EH (cell line): ENCODE data around the gene MAD2L1.

Source experiments
- DNase-seq: peaks from one replicate; pipeline ENCODE4 v3.0.0-alpha.2; 2015; ENCODE audit warnings: low read depth

Gene MAD2L1

GRCh38 chr4:120057416-120057815 is 9.2 kb downstream of the MAD2L1 start:
- DNase-seq = no peak

- peak; percentile 56 for DNase-seq
Observed at GRCh38 chr4:120056246-120056645, 10.4 kb downstream of the MAD2L1 start.

DNA sequence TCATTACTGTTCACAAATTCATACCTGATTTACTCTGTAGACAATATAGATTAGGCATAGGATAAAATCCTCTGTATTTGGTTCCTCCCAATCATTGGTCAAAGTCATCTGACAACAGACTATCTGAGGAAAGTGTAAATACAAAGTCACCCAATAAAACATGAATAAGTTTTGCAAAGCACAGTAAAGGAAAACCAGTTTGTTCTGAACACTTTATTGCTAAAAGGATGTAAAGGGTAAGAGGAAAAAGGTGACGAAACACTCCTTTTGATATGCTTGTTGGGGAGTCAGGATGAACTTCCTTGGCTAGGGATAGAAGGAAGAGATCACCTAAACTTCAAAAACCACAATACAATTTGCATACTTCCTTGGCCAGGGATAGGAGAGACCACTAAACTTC is 10.9 kb downstream of the MAD2L1 start:
- no peak for DNase-seq

DNA sequence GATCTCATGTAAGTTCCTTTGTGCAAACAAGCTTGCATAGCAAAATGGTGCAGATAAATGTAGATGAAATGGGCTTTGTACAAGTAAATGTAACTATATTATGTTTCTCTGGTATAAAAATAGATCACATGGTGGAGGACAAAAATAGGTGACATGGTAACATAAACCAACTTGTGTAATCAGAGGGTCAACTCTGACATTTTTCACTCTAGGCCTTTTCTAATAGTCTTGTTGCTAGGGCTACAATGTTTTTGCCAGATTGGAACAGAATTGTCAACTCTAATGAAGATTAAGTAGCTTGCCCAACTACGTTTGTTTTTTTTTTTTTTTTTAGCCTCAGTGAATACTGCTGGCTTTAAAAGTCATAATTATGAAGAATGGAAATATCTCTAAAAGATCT is 11.5 kb downstream of the MAD2L1 start:
- no peak for DNase-seq

DNA sequence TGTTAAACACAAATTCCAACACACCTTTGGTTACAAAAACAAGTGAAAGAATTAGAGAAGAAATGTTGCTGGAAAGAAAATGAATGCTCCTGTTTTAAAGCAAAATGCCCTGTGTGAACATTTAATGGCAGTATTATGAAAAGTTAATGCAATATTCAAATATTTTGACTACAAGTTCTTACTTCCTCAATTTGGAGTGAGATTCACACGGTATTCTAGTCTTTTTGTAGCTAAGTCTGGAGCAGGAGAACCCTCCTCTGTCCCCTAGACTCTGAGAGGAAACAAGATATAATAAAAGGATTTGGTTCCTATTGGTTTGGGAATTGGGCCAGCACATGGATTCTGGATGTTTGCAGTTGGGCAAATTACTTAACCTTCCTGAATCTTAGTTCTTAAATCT is 12.7 kb downstream of the MAD2L1 start:
- DNase-seq = no peak

DNA sequence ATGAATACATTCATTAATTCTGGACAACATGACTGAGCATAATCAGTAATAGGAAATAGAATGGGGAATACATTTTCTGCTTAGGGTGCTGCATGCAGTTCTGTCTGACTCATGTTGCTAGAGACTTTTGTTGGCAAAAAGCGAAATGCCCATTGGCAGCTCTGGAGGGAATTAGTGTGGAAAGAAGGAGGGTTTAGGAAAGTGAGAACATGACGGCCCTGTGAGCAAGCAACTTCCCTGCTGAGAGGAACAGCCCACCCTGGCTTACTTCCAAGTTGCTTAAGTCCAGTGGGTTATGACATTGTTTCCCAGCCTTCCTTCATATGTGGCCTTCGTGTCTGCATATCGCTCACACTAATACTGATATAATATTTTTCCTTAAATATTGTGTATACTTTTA is 13.8 kb downstream of the MAD2L1 start:
- DNase-seq = peak; percentile 94

GRCh38 chr4:120051253-120051652 is 15.4 kb downstream of the MAD2L1 start:
- no peak for DNase-seq

- DNase-seq = peak; percentile 93
Observed at GRCh38 chr4:120049732-120050494, 16.7 kb downstream of the MAD2L1 start.

DNA sequence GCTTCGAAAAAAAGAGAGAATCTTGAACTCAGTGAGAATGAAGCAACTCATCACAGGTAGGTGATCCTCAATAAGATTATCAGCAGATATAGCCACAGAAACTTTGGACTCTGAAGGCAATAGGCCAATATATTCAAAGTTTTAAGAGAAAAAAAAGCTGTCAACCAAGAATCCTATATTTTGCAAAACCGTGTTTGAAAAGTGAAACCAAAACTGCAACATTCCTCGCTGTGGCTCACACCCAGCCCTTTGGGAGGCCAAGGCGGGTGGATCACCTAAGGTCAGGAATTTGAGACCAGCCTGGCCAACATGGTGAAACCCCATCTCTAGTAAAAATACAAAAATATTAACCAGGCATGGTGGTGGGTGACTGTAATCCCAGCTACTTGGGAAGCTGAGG is 22.8 kb downstream of the MAD2L1 start:
- no peak for DNase-seq

GRCh38 chr4:120037411-120037810 is 29.2 kb downstream of the MAD2L1 start:
- no peak for DNase-seq

DNA sequence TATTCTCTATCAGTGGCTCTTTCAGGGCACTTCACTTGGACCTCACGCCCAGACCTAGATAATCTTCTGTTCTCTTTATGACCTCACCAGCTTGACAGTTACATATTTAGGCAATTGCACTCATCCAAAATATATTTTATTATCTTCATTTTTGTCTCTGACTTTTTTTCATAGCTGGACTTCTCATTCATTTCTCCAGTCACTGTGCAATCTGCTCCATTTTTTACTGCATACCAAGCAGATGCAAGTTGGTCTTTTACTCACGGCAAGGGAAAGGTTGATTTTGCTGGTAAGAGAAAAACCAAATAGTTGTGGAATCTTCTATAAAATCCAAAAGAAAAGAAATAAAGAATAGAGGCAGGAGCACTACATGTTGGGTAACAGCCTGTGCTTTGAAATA is 31.7 kb downstream of the MAD2L1 start:
- peak; percentile 15 for DNase-seq

GRCh38 chr4:120026853-120027252 is 39.8 kb downstream of the MAD2L1 start:
- no peak for DNase-seq

DNA sequence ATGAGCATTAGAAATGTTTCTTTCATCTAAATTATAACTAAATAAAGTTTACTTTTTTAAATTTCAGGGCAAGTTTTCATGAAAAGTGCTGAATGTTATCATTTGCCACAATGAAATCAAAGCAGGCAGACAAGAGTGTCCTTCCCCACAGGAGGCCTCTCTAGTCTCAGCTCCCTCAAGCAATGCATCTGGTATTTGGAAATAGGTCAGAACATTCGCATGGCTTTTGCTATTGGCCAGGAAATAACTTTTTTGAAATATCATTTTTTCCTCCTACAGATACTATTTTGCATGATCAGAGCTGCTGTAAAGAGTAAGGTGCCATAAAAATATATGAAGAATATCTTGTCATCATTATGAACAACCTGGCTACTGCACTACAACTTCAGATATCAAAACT is 41.1 kb downstream of the MAD2L1 start:
- no peak for DNase-seq

- DNase-seq = no peak
Observed at GRCh38 chr4:120018786-120019185, 47.9 kb downstream of the MAD2L1 start.

- no peak for DNase-seq
Observed at GRCh38 chr4:120017939-120018692, 48.5 kb downstream of the MAD2L1 start.

DNA sequence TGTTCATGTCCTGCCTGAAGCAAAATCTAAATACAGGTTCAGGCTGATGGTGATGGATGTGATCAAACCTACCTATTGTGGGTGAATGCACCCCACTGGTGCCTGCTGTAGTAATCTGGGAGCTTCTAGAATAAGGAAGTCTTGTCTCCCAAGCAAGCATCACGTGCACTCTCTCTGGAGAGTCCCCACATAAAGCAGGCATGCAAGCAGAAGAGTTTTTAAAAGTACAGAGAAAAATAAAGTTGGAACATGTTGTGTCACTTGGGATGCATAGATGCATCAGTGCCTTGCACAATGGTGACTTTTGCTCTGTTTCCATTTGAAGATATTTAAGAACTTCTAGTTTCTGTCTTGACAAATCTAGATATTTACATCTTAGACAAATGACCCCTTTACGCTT is 54.9 kb downstream of the MAD2L1 start:
- no peak for DNase-seq

- no peak for DNase-seq
Observed at GRCh38 chr4:120010646-120011045, 56.0 kb downstream of the MAD2L1 start.

- peak; percentile 70 for DNase-seq
Observed at GRCh38 chr4:120009731-120010130, 56.9 kb downstream of the MAD2L1 start.

DNA sequence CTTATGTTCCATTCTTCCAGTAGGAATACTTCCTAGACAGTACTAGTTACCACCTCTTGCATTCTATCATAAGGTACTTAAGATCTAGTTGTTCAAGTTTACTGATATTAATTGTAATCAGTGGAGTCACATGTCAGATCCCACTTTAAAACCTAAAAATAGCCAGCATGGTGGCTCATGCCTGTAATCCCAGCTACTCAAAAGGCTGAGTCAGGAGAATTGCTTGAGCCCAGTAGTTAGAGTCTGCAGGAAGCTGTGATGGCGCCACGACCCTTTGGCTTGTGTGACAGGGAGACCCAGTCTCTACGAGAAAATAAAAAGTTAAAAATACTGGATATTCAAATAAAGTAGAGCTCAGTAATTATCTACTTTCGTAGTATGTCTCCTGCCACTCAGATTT is 57.7 kb downstream of the MAD2L1 start:
- no peak for DNase-seq

DNA sequence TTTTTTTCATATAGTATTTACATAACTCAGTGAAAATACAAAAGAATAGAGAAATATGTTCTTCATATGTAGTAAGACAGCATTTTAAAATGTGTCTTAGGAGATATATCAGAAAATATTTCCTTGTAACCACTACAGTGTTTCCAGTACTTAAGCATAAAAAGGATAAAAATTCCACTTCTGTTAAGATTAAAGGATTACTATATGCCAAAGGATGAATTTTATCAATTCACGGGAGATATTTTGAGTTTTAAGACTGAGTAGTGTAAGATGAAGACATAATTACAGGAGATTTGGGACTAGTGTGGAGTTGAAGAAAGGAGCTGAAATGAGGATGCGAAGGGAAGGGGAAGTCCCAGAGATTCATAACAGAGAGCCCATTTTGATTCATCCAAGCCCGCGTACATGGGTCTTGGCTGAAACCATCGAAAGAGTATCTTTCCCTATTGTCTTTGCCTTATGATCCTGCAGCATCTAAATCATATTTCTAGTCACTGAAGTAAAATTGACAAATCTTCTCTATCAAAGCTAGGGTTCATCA is 58.7 kb downstream of the MAD2L1 start:
- DNase-seq = no peak

DNA sequence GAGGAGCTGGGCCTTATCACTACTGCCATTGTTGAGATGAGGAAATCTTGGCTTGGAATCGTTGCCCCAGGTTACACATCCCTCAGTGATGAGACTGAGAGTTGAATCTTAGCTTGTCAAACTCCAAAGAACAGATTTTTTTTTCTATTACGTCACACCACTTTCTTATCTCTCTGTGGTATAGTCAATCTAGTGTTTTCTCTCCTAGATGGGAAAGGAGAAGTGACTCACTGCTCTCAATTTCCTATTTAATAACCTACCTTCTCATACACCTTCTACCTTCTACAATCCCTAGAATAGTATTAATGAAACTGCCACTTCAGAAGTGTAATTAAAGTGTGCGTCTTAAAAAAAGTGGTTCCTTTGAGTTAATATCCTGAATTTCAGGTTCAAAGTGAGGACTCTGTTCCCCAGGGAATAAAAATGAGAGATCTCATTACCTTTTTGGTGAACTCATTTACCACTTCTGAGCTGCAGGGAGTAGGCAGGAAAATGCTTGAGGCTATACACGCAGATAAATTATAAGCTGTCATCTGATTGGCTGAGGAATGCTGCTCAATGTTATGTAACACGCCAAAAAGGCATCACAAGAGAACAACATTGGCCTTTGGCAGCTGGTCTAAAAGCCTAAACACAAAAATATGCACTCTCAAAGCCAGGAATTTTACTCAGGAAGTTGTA is 59.3 kb downstream of the MAD2L1 start:
- peak; percentile 91 for DNase-seq
